Glomerular visceral epithelial cell (primary cell): ENCODE measurements around the gene ABCG4.
"Not testable (repeated sequence)": the region's sequence is repeated elsewhere in the genome, so short reads cannot be mapped to it uniquely, and the experiment has no call there.

Experiments
- DNase-seq: peaks from one replicate; pipeline ENCODE4 v3.0.0-alpha.2; 2016; ENCODE audit errors: extremely low spot score

The ABCG4 gene

GRCh38 chr11:119149018-119149785, at the start of gene ABCG4:
Gene ABCG4, plus strand, starts transcription at chr11:119149052. Its CDS starts 914 bp downstream, at chr11:119149966.
- no peak for DNase-seq

- no peak for DNase-seq
Measured at GRCh38 chr11:119099711-119100110, 49.1 kb upstream of the ABCG4 start.

- DNase-seq: peak; percentile 41
Measured at GRCh38 chr11:119100246-119100970, 48.4 kb upstream of the ABCG4 start.

GRCh38 chr11:119100994-119101758, 47.7 kb upstream of the ABCG4 start:
- peak; percentile 40 for DNase-seq

- peak; percentile 94 for DNase-seq
Measured at GRCh38 chr11:119101759-119102423, 47.0 kb upstream of the ABCG4 start, which contains the start of gene DPAGT1. Gene DPAGT1, minus strand, starts transcription at chr11:119101853. Its CDS starts 198 bp downstream, at chr11:119101655.

- not testable (repeated sequence) for DNase-seq
Measured at GRCh38 chr11:119103161-119103664, 45.6 kb upstream of the ABCG4 start.

- DNase-seq: no peak
Measured at GRCh38 chr11:119103793-119104192, 45.1 kb upstream of the ABCG4 start.

- DNase-seq: peak; percentile 93
Measured at GRCh38 chr11:119106564-119107537, 42.0 kb upstream of the ABCG4 start, which contains the start of gene C2CD2L. Gene C2CD2L, plus strand, starts transcription at chr11:119107344. Its CDS starts 398 bp downstream, at chr11:119107742.

GRCh38 chr11:119107538-119108145, 41.2 kb upstream of the ABCG4 start:
- no peak for DNase-seq

GRCh38 chr11:119108146-119108856, 40.6 kb upstream of the ABCG4 start:
- DNase-seq: peak; percentile 47

- DNase-seq: no peak
Measured at GRCh38 chr11:119108857-119109221, 40.0 kb upstream of the ABCG4 start.

- DNase-seq: no peak
Measured at GRCh38 chr11:119109843-119110242, 39.0 kb upstream of the ABCG4 start.

- DNase-seq: no peak
Measured at GRCh38 chr11:119110439-119110838, 38.4 kb upstream of the ABCG4 start.

- DNase-seq: no peak
Measured at GRCh38 chr11:119111361-119111925, 37.4 kb upstream of the ABCG4 start.

- no peak for DNase-seq
Measured at GRCh38 chr11:119112314-119113020, 36.4 kb upstream of the ABCG4 start.

GRCh38 chr11:119113716-119114115, 35.1 kb upstream of the ABCG4 start:
- no peak for DNase-seq

- DNase-seq: no peak
Measured at GRCh38 chr11:119114351-119114750, 34.5 kb upstream of the ABCG4 start.
